Suprapubic skin (tissue), 4 donors: ENCODE results near the gene OOSP1.

ENCODE experiments used
- EP300 ChIP-seq: sonication (generic); formaldehyde crosslinking; IDR thresholded peaks from one replicate; pipeline ENCODE4 v1.6.1; 2017; ENCODE audit warnings: antibody characterized with exemption
- POLR2A ChIP-seq, 2 donors: fragments of 450-650 bp; IDR thresholded peaks; one replicate each; pipeline ENCODE4 v1.6.1; 2017; ENCODE audit warnings: antibody characterized with exemption in 2 of 2, mild to moderate bottlenecking in 2 of 2, moderate library complexity in 2 of 2
- POLR2AphosphoS5 ChIP-seq, 3 donors: sonication (generic); formaldehyde crosslinking; IDR thresholded peaks; one replicate each; pipeline ENCODE4 v1.6.1; 2017; ENCODE audit warnings: antibody characterized with exemption in 3 of 3
- TF ChIP-seq, protein P1 (sequence below), 2 donors: fragments of 200-600 bp in 1 of 2; fragments of 450-650 bp in 1 of 2; sonication (generic) in 1 of 2; IDR thresholded peaks; one replicate each; pipeline ENCODE4 v1.5.1; 2016 to 2019; ENCODE audit warnings: antibody characterized with exemption in 2 of 2, mild to moderate bottlenecking in 1 of 2, moderate library complexity in 1 of 2

GRCh38 chr11:60005360-60005759 lies 67.1 kb downstream of the OOSP1 start:
- TF ChIP-seq, protein P1, sequence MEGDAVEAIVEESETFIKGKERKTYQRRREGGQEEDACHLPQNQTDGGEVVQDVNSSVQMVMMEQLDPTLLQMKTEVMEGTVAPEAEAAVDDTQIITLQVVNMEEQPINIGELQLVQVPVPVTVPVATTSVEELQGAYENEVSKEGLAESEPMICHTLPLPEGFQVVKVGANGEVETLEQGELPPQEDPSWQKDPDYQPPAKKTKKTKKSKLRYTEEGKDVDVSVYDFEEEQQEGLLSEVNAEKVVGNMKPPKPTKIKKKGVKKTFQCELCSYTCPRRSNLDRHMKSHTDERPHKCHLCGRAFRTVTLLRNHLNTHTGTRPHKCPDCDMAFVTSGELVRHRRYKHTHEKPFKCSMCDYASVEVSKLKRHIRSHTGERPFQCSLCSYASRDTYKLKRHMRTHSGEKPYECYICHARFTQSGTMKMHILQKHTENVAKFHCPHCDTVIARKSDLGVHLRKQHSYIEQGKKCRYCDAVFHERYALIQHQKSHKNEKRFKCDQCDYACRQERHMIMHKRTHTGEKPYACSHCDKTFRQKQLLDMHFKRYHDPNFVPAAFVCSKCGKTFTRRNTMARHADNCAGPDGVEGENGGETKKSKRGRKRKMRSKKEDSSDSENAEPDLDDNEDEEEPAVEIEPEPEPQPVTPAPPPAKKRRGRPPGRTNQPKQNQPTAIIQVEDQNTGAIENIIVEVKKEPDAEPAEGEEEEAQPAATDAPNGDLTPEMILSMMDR (IDR thresholded peaks at IDR 0.05): no peak
- TF ChIP-seq EP300 (no peak), POLR2AphosphoS5 (IDR thresholded peaks at IDR 0.05) (no peak), POLR2A (IDR thresholded peaks at IDR 0.05) (no peak)
